Sigmoid colon (tissue), 7 donors: ENCODE measurements around the gene HBB. TPM values are rescaled to one million over a fixed set of nuclear protein-coding genes. Genes with fewer than 3 reads are reported as not detected.

Source experiments
- DNase-seq: peaks from one replicate; pipeline ENCODE4 v3.0.0-alpha.2; 2019
- H3K27ac ChIP-seq, 4 donors: fragments of 200-600 bp; sonication (generic); one replicate each; pipeline ENCODE4 v1.5.1; 2016 to 2019; ENCODE audit warnings: mild to moderate bottlenecking in 1 of 4
- H3K27me3 ChIP-seq, 3 donors: fragments of 200-600 bp; sonication (generic); one replicate each; pipeline ENCODE4 v1.5.1; 2019; ENCODE audit warnings: mild to moderate bottlenecking in 1 of 3
- H3K36me3 ChIP-seq, 4 donors: fragments of 200-600 bp; sonication (generic); one replicate each; pipeline ENCODE4 v1.5.1; 2016 to 2019
- H3K4me1 ChIP-seq, 4 donors: fragments of 200-600 bp; sonication (generic); one replicate each; pipeline ENCODE4 v1.5.1; 2017 to 2019
- H3K4me3 ChIP-seq, 4 donors: fragments of 200-600 bp; sonication (generic); one replicate each; pipeline ENCODE4 v1.5.1; 2017 to 2019; ENCODE audit warnings: mild to moderate bottlenecking in 2 of 4, moderate library complexity in 1 of 4
- H3K9me3 ChIP-seq, 4 donors: fragments of 200-600 bp in 3 of 4; sonication (generic) in 3 of 4; one replicate each; pipeline versions ENCODE4 v1.5.1 to v1.6.1; 2013 to 2019
- EP300 ChIP-seq, 4 donors: sonication (generic); formaldehyde crosslinking; IDR thresholded peaks; one replicate each; pipeline ENCODE4 v1.6.1; 2017; ENCODE audit warnings: antibody characterized with exemption in 4 of 4
- POLR2A ChIP-seq, 2 donors: fragments of 450-650 bp; IDR thresholded peaks; one replicate each; pipeline ENCODE4 v1.6.1; 2016; ENCODE audit warnings: antibody characterized with exemption in 2 of 2, mild to moderate bottlenecking in 2 of 2, moderate library complexity in 2 of 2
- POLR2AphosphoS5 ChIP-seq, 4 donors: sonication (generic); formaldehyde crosslinking; IDR thresholded peaks; one replicate each; pipeline ENCODE4 v1.6.1; 2017; ENCODE audit warnings: antibody characterized with exemption in 4 of 4
- WGBS, 2 donors: extraction: QIAGEN DNeasy Blood & Tissue Kit; methylation state at CpG; one replicate each; pipeline ENCODE4 v1.1.7; 2013; 5-methylcytosine and 5-hydroxymethylcytosine counted together
- intact Hi-C: fragments of 100-400 bp; cut with DNase I; formaldehyde crosslinking; loops from one replicate; pipeline ENCODE4 v1.15.1; 2023
- polyA plus RNA-seq, 3 donors: library from polyadenylated mRNA; stranded (reverse); fragments of 200-250 nt; gene quantifications; one replicate each; pipeline ENCODE4 v1.2.3, GENCODE V29; 2013
- total RNA-seq, 4 donors: library from RNA; depleted of rRNA; stranded (reverse); fragments of >200 nt; gene quantifications; one replicate each; pipeline ENCODE4 v1.1.0, GENCODE V29; 2016
- TF ChIP-seq, protein P1 (sequence below), 4 experiments: fragments of 450-650 bp in 3 of 4; fragments of 200-600 bp in 1 of 4; IDR thresholded peaks; one replicate each; pipeline ENCODE4 v1.5.1; 2016 to 2019; ENCODE audit warnings: antibody characterized with exemption in 4 of 4, mild to moderate bottlenecking in 3 of 4, moderate library complexity in 2 of 4
- donor health status: healthy with polysubstance abuse.
- donor health status: Bipolar disorder and iron deficiency.
- donor health status: healthy.

The HBB gene
- 10 to 100 TPM in 1 of 4 donors, 1 to 10 TPM in 3; 2.5 to 57.3 (median 5.8) TPM for total RNA-seq
- polyA plus RNA-seq, result 1 to 10 TPM in 2 of 3 donors, not detected in 1; 1.6 to 3.3 TPM

GRCh38 chr11:5226732-5227310, at the start of gene HBB:
Gene HBB (minus strand): TSS chr11:5227071. CDS start chr11:5227021, 50 bp downstream.
- H3K27me3 ChIP-seq, result no peaks in the 10 kb centered on the region
- no peak for DNase-seq
- no peak within 1 kb of the TSS for H3K27ac ChIP-seq
- intact Hi-C loops, result no loop called here
- no peaks in the 10 kb centered on the region for H3K4me1 ChIP-seq
- H3K36me3 ChIP-seq, result no peaks in the 10 kb centered on the region
- H3K9me3 ChIP-seq, result no peaks in the 10 kb centered on the region
- no peak for TF ChIP-seq POLR2AphosphoS5 (IDR thresholded peaks at IDR 0.05)
- no peak for TF ChIP-seq EP300 (IDR thresholded peaks at IDR 0.05)
- no peak for TF ChIP-seq POLR2A (IDR thresholded peaks at IDR 0.05)
- no peak within 1 kb of the TSS for H3K4me3 ChIP-seq
- 32 to 67% methylated on average over 3 of the region's 3 CpGs for WGBS, 2 donors

DNA sequence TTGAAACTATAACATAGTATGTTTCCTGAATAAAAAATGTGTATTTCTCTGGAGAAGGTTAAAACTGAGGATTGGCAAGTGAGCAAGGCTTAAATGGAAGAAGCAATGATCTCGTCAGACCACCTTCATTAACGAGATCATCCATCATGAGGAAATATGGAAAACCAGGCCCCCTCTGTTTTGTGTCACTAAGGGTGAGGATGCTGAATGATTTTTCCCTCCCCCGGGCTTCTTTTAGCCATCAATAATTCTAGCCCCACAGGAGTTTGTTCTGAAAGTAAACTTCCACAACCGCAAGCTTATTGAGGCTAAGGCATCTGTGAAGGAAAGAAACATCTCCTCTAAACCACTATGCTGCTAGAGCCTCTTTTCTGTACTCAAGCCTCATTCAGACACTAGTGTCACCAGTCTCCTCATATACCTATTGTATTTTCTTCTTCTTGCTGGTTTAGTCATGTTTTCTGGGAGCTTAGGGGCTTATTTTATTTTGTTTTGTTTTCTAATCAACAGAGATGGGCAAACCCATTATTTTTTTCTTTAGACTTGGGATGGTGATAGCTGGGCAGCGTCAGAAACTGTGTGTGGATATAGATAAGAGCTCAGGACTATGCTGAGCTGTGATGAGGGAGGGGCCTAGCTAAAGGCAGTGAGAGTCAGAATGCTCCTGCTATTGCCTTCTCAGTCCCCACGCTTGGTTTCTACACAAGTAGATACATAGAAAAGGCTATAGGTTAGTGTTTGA, 48.7 kb upstream of the HBB start:
- H3K4me3 ChIP-seq, result no peak overlapping the region
- DNase-seq, result no peak
- no peaks in the 10 kb centered on the region for H3K36me3 ChIP-seq
- WGBS, 2 donors, result 80 to 83% methylated on average over 6 of the region's 6 CpGs
- no peaks in the 10 kb centered on the region for H3K9me3 ChIP-seq
- H3K27me3 ChIP-seq, result no peaks in the 10 kb centered on the region
- H3K27ac ChIP-seq, result no peak overlapping the region
- intact Hi-C loops, result no loop called here
- H3K4me1 ChIP-seq, result peaks cover 0 to under 1% (median 0%) of the 10 kb centered on the region in 4 donors
- TF ChIP-seq, protein P1, sequence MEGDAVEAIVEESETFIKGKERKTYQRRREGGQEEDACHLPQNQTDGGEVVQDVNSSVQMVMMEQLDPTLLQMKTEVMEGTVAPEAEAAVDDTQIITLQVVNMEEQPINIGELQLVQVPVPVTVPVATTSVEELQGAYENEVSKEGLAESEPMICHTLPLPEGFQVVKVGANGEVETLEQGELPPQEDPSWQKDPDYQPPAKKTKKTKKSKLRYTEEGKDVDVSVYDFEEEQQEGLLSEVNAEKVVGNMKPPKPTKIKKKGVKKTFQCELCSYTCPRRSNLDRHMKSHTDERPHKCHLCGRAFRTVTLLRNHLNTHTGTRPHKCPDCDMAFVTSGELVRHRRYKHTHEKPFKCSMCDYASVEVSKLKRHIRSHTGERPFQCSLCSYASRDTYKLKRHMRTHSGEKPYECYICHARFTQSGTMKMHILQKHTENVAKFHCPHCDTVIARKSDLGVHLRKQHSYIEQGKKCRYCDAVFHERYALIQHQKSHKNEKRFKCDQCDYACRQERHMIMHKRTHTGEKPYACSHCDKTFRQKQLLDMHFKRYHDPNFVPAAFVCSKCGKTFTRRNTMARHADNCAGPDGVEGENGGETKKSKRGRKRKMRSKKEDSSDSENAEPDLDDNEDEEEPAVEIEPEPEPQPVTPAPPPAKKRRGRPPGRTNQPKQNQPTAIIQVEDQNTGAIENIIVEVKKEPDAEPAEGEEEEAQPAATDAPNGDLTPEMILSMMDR (IDR thresholded peaks at IDR 0.05), result no peak
- no peak for TF ChIP-seq POLR2AphosphoS5 (IDR thresholded peaks at IDR 0.05)
- TF ChIP-seq POLR2A (IDR thresholded peaks at IDR 0.05), result no peak
- no peak for TF ChIP-seq EP300 (IDR thresholded peaks at IDR 0.05)

GRCh38 chr11:5274395-5274794, 47.5 kb upstream of the HBB start:
- intact Hi-C loops, result no loop called here
- Histone ChIP-seq H3K27me3 (no peaks in the 10 kb centered on the region), H3K27ac (no peak overlapping the region), H3K4me3 (no peak overlapping the region), H3K36me3 (no peaks in the 10 kb centered on the region), H3K4me1 (no peaks in the 10 kb centered on the region), H3K9me3 (no peaks in the 10 kb centered on the region)
- 66 to 78% methylated on average over 5 of the region's 5 CpGs for WGBS, 2 donors
- DNase-seq, result no peak
- TF ChIP-seq EP300 (IDR thresholded peaks at IDR 0.05) (no peak), POLR2A (IDR thresholded peaks at IDR 0.05) (no peak), POLR2AphosphoS5 (IDR thresholded peaks at IDR 0.05) (no peak)
- TF ChIP-seq, protein P1 (IDR thresholded peaks at IDR 0.05), result no peak

- no peaks in the 10 kb centered on the region for H3K27me3 ChIP-seq
- no peak overlapping the region for H3K4me3 ChIP-seq
- no peaks in the 10 kb centered on the region for H3K9me3 ChIP-seq
- 62 to 79% methylated on average over 4 of the region's 4 CpGs for WGBS, 2 donors
- TF ChIP-seq POLR2AphosphoS5 (IDR thresholded peaks at IDR 0.05), result no peak
- TF ChIP-seq, protein P1 (IDR thresholded peaks at IDR 0.05), result no peak
- no peak for TF ChIP-seq EP300 (IDR thresholded peaks at IDR 0.05)
- no peak for TF ChIP-seq POLR2A (IDR thresholded peaks at IDR 0.05)
- no peaks in the 10 kb centered on the region for H3K4me1 ChIP-seq
- intact Hi-C loops, result no loop called here
- no peaks in the 10 kb centered on the region for H3K36me3 ChIP-seq
- DNase-seq, result no peak
- no peak overlapping the region for H3K27ac ChIP-seq
Measured at GRCh38 chr11:5272395-5273017, 45.6 kb upstream of the HBB start.

DNA sequence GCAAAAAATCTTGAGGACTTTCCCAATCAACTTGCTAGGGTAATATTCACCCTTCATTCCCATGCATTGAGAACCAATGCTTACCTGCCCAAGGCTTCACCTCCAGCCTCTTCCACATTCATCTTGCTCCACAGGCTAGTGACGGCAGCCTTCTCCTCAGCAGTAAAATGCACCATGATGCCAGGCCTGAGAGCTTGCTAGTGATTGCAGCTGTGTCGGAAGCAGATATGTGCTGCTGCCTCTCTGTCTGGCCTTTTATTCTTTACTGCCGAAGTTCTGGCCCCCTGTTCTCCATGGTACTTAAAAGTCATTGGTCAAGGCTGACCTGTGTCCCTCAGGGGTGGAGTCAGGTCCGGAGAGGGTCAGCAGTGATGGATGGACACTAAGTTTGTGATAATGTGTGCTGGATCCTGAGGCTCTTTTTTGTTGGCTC, 42.9 kb upstream of the HBB start, which contains the start of gene HBE1:
Gene HBE1 (minus strand): TSS at position 231 of the 433 bp plus-strand sequence. CDS start 55 bp downstream, at position 176.
- H3K27ac ChIP-seq, result no peak within 1 kb of the TSS
- no peaks in the 10 kb centered on the region for H3K27me3 ChIP-seq
- TF ChIP-seq POLR2AphosphoS5 (IDR thresholded peaks at IDR 0.05) (no peak), POLR2A (IDR thresholded peaks at IDR 0.05) (no peak), EP300 (IDR thresholded peaks at IDR 0.05) (no peak)
- TF ChIP-seq, protein P1 (IDR thresholded peaks at IDR 0.05), result no peak
- H3K9me3 ChIP-seq, result no peaks in the 10 kb centered on the region
- 68 to 82% methylated on average over 4 of the region's 4 CpGs for WGBS, 2 donors
- DNase-seq, result no peak
- H3K36me3 ChIP-seq, result no peaks in the 10 kb centered on the region
- no peaks in the 10 kb centered on the region for H3K4me1 ChIP-seq
- intact Hi-C loops, result no loop called here
- H3K4me3 ChIP-seq, result no peak within 1 kb of the TSS
